Ectodermal cell (in vitro differentiated cells): Measurements from ENCODE around the gene PHLDB3.
"Not testable (repeated sequence)": the region's sequence is repeated elsewhere in the genome, so short reads cannot be mapped to it uniquely, and the experiment has no call there.

Experiments
- H3K27ac ChIP-seq: 2 replicates; pipeline ENCODE4 v1.7.0; 2013; ENCODE audit warnings: mild to moderate bottlenecking, low read depth, low read length; ENCODE audit not compliant: insufficient read depth, poor library complexity, severe bottlenecking
- H3K27me3 ChIP-seq: 2 replicates; pipeline ENCODE4 v1.7.0; 2013; ENCODE audit warnings: mild to moderate bottlenecking, low read length; ENCODE audit not compliant: insufficient read depth, control insufficient read depth, poor library complexity, severe bottlenecking
- H3K36me3 ChIP-seq: one replicate; pipeline ENCODE4 v1.7.0; 2013; ENCODE audit warnings: low read length; ENCODE audit not compliant: control insufficient read depth, insufficient read depth
- H3K4me1 ChIP-seq: one replicate; pipeline ENCODE4 v1.7.0; 2013; ENCODE audit warnings: low read length; ENCODE audit not compliant: control insufficient read depth, insufficient read depth
- H3K4me3 ChIP-seq: 2 replicates; pipeline ENCODE4 v1.7.0; 2013; ENCODE audit warnings: low read depth, low read length, control low read depth; ENCODE audit not compliant: insufficient read depth
- H3K9me3 ChIP-seq: 2 replicates; pipeline ENCODE4 v1.7.0; 2013; ENCODE audit warnings: mild to moderate bottlenecking, low read length, moderate library complexity; ENCODE audit not compliant: control insufficient read depth
- WGBS, 2 experiments: methylation state at CpG; one replicate each; pipeline ENCODE4 v1.1.7; 2013; ENCODE audit warnings: missing lambda C conversion rate in 2 of 2; 5-methylcytosine and 5-hydroxymethylcytosine counted together

The PHLDB3 gene

GRCh38 chr19:43446746-43447489, 57.6 kb downstream of the PHLDB3 start:
- Histone ChIP-seq H3K36me3 (no peaks in the 10 kb centered on the region), H3K4me1 (no peaks in the 10 kb centered on the region), H3K9me3 (no peaks in the 10 kb centered on the region), H3K27me3 (no peaks in the 10 kb centered on the region), H3K4me3 (no peak overlapping the region), H3K27ac (no peak overlapping the region)
- 33 to 36% methylated on average over 14 of the region's 14 CpGs for WGBS, 2 experiments

GRCh38 chr19:43445426-43445825, 59.1 kb downstream of the PHLDB3 start:
- Histone ChIP-seq H3K4me1 (no peaks in the 10 kb centered on the region), H3K9me3 (no peaks in the 10 kb centered on the region), H3K4me3 (no peak overlapping the region), H3K36me3 (no peaks in the 10 kb centered on the region), H3K27ac (no peak overlapping the region), H3K27me3 (no peaks in the 10 kb centered on the region)
- 90 to 100% methylated on average over 1 to 2 of the region's 2 CpGs for WGBS, 2 experiments

- H3K4me3 ChIP-seq, result no peak overlapping the region
- no peaks in the 10 kb centered on the region for H3K4me1 ChIP-seq
- H3K36me3 ChIP-seq, result no peaks in the 10 kb centered on the region
- no peak overlapping the region for H3K27ac ChIP-seq
- WGBS, 2 experiments, result 91 to 94% methylated on average over 15 of the region's 15 CpGs
- no peaks in the 10 kb centered on the region for H3K27me3 ChIP-seq
- no peaks in the 10 kb centered on the region for H3K9me3 ChIP-seq
Measured at GRCh38 chr19:43444531-43445287, 59.8 kb downstream of the PHLDB3 start.

- 93 to 95% methylated on average over 9 of the region's 9 CpGs for WGBS, 2 experiments
- not testable (repeated sequence) for H3K36me3 ChIP-seq, H3K27me3 ChIP-seq, H3K9me3 ChIP-seq, H3K27ac ChIP-seq, H3K4me1 ChIP-seq, H3K4me3 ChIP-seq
Measured at GRCh38 chr19:43444091-43444490, 60.5 kb downstream of the PHLDB3 start.

- H3K4me3 ChIP-seq, result no peak overlapping the region
- no peak overlapping the region for H3K27ac ChIP-seq
- H3K27me3 ChIP-seq, result no peaks in the 10 kb centered on the region
- no peaks in the 10 kb centered on the region for H3K4me1 ChIP-seq
- H3K9me3 ChIP-seq, result no peaks in the 10 kb centered on the region
- 86 to 95% methylated on average over 2 to 3 of the region's 3 CpGs for WGBS, 2 experiments
- no peaks in the 10 kb centered on the region for H3K36me3 ChIP-seq
Measured at GRCh38 chr19:43441716-43442115, 62.8 kb downstream of the PHLDB3 start.

GRCh38 chr19:43439709-43440063, 64.9 kb downstream of the PHLDB3 start:
- Histone ChIP-seq H3K4me1 (no peaks in the 10 kb centered on the region), H3K9me3 (no peaks in the 10 kb centered on the region), H3K36me3 (no peaks in the 10 kb centered on the region), H3K27ac (no peak overlapping the region), H3K27me3 (no peaks in the 10 kb centered on the region), H3K4me3 (no peak overlapping the region)

- H3K4me3 ChIP-seq, result no peak overlapping the region
- H3K9me3 ChIP-seq, result no peaks in the 10 kb centered on the region
- no peak overlapping the region for H3K27ac ChIP-seq
- no peaks in the 10 kb centered on the region for H3K36me3 ChIP-seq
- no peaks in the 10 kb centered on the region for H3K4me1 ChIP-seq
- WGBS, 2 experiments, result 93% methylated on average over 7 to 9 of the region's 14 CpGs
- no peaks in the 10 kb centered on the region for H3K27me3 ChIP-seq
Measured at GRCh38 chr19:43439032-43439708, 65.4 kb downstream of the PHLDB3 start.

GRCh38 chr19:43438291-43439031, 66.1 kb downstream of the PHLDB3 start:
- Histone ChIP-seq H3K9me3 (no peaks in the 10 kb centered on the region), H3K4me1 (no peaks in the 10 kb centered on the region), H3K36me3 (no peaks in the 10 kb centered on the region), H3K27me3 (no peaks in the 10 kb centered on the region), H3K27ac (no peak overlapping the region), H3K4me3 (no peak overlapping the region)
- WGBS, 2 experiments, result 91 to 93% methylated on average over 9 of the region's 9 CpGs

- Histone ChIP-seq H3K27ac (no peak overlapping the region), H3K4me1 (no peaks in the 10 kb centered on the region), H3K9me3 (no peaks in the 10 kb centered on the region), H3K27me3 (no peaks in the 10 kb centered on the region), H3K36me3 (no peaks in the 10 kb centered on the region), H3K4me3 (no peak overlapping the region)
- 93 to 94% methylated on average over 6 of the region's 6 CpGs for WGBS, 2 experiments
Measured at GRCh38 chr19:43437712-43438111, 66.8 kb downstream of the PHLDB3 start.

- not testable (repeated sequence) for H3K9me3 ChIP-seq, H3K27me3 ChIP-seq, H3K36me3 ChIP-seq, H3K4me3 ChIP-seq, H3K4me1 ChIP-seq, H3K27ac ChIP-seq
- 89 to 92% methylated on average over 11 of the region's 11 CpGs for WGBS, 2 experiments
Measured at GRCh38 chr19:43437284-43437683, 67.3 kb downstream of the PHLDB3 start.
